Activated naive CD8-positive, alpha-beta T cell treated with anti-CD3 and anti-CD28 coated beads, Interleukin-2, amount 10 ng/mL, durations not matched to agents 7 days and 5 days (primary cell): ENCODE measurements around the gene HIP1R. TPM values are rescaled to one million over a fixed set of nuclear protein-coding genes. Genes with fewer than 3 reads are reported as not detected.

Experiments used
- ATAC-seq: fragments of 150-1000 bp; cut with Tn5 transposase; one replicate; pipeline ENCODE4 v1.10.0; 2021; ENCODE audit warnings: low read depth, moderate library complexity
- POLR2A ChIA-PET: fragments of 350-600 bp; sonication (Branson Sonifier 250); formaldehyde crosslinking; loops from one replicate; lab custom pipeline; 2021; ENCODE audit warnings: antibody characterized with exemption; lab: Charles Lee
- DNase-seq: peaks from one replicate; pipeline ENCODE4 v3.0.0; 2021
- H3K27ac Mint-ChIP-seq: one replicate; pipeline ENCODE4 v1.8.0; 2022; ENCODE audit warnings: mild to moderate bottlenecking, mixed read lengths
- H3K27me3 Mint-ChIP-seq: one replicate; pipeline ENCODE4 v1.8.0; 2022; ENCODE audit warnings: mild to moderate bottlenecking, moderate library complexity, mixed read lengths
- H3K36me3 Mint-ChIP-seq: one replicate; pipeline ENCODE4 v1.8.0; 2021; ENCODE audit warnings: mild to moderate bottlenecking, mixed read lengths
- H3K4me1 Mint-ChIP-seq: one replicate; pipeline ENCODE4 v1.8.0; 2021; ENCODE audit warnings: mixed read lengths
- H3K4me3 Mint-ChIP-seq: one replicate; pipeline ENCODE4 v1.8.0; 2022; ENCODE audit warnings: mild to moderate bottlenecking, moderate library complexity, mixed read lengths
- H3K9me3 Mint-ChIP-seq: one replicate; pipeline ENCODE4 v1.8.0; 2021; ENCODE audit warnings: mixed read lengths
- total RNA-seq, 2 experiments: library from RNA; stranded (reverse); gene quantifications; one replicate each; pipeline ENCODE4 v1.2.3, GENCODE V29; 2021

HIP1R gene
- total RNA-seq, 2 experiments from 2014 or later = 54.7 to 57.8 TPM

GRCh38 chr12:122856999-122857671, 21.9 kb downstream of the HIP1R start:
- Mint-ChIP-seq H3K27me3 (no peaks in the 10 kb centered on the region), H3K4me1 (no peaks in the 10 kb centered on the region), H3K36me3 (no peaks in the 10 kb centered on the region), H3K4me3 (no peak overlapping the region), H3K9me3 (no peaks in the 10 kb centered on the region), H3K27ac (no peak overlapping the region)
- POLR2A ChIA-PET = interaction anchor here (0.5 kb wide), 1 partner anchor 32 kb away, joined by 8 read pairs; no protein-coding TSS in a partner anchor
- ATAC-seq (no peak), DNase-seq (no peak)

- ATAC-seq = no peak
- no peaks in the 10 kb centered on the region for H3K4me1 Mint-ChIP-seq
- H3K27ac Mint-ChIP-seq = no peak overlapping the region
- H3K9me3 Mint-ChIP-seq = no peaks in the 10 kb centered on the region
- POLR2A ChIA-PET = no interaction called here
- H3K4me3 Mint-ChIP-seq = no peak overlapping the region
- no peaks in the 10 kb centered on the region for H3K27me3 Mint-ChIP-seq
- no peak for DNase-seq
- no peaks in the 10 kb centered on the region for H3K36me3 Mint-ChIP-seq
These were observed 22.9 kb downstream of the HIP1R start for GRCh38 chr12:122858171-122858570.

- Mint-ChIP-seq H3K27ac (no peak overlapping the region), H3K9me3 (no peaks in the 10 kb centered on the region), H3K27me3 (no peaks in the 10 kb centered on the region), H3K4me1 (no peaks in the 10 kb centered on the region), H3K36me3 (no peaks in the 10 kb centered on the region), H3K4me3 (no peak overlapping the region)
- DNase-seq (no peak), ATAC-seq (no peak)
- POLR2A ChIA-PET = no interaction called here
These were observed 23.5 kb downstream of the HIP1R start for GRCh38 chr12:122858591-122859302.

- peaks cover 3% of the 10 kb centered on the region for H3K4me1 Mint-ChIP-seq
- POLR2A ChIA-PET = no interaction called here
- H3K27me3 Mint-ChIP-seq = no peaks in the 10 kb centered on the region
- no peak overlapping the region for H3K27ac Mint-ChIP-seq
- H3K36me3 Mint-ChIP-seq = no peaks in the 10 kb centered on the region
- no peak overlapping the region for H3K4me3 Mint-ChIP-seq
- ATAC-seq = no peak
- no peaks in the 10 kb centered on the region for H3K9me3 Mint-ChIP-seq
- DNase-seq = no peak
These were observed 24.2 kb downstream of the HIP1R start for GRCh38 chr12:122859303-122860039.

- Mint-ChIP-seq H3K36me3 (no peaks in the 10 kb centered on the region), H3K4me3 (no peak overlapping the region), H3K4me1 (peaks cover 3% of the 10 kb centered on the region), H3K27me3 (no peaks in the 10 kb centered on the region), H3K9me3 (no peaks in the 10 kb centered on the region), H3K27ac (no peak overlapping the region)
- ATAC-seq (peak; percentile 57), DNase-seq (peak; percentile 87)
- POLR2A ChIA-PET = interaction anchor here (1.3 kb wide), 1 partner anchor 87 kb away, joined by 4 read pairs; no protein-coding TSS in a partner anchor
These were observed 25.0 kb downstream of the HIP1R start for GRCh38 chr12:122860040-122860853.

- POLR2A ChIA-PET = interaction anchor here (1.0 to 1.3 kb wide), 3 partner anchors 35 to 86 kb away, joined by 3 to 4 read pairs (median 3); partner anchors contain the start of gene VPS37B
- no peak overlapping the region for H3K27ac Mint-ChIP-seq
- no peak overlapping the region for H3K4me3 Mint-ChIP-seq
- no peaks in the 10 kb centered on the region for H3K27me3 Mint-ChIP-seq
- DNase-seq = no peak
- no peaks in the 10 kb centered on the region for H3K36me3 Mint-ChIP-seq
- H3K4me1 Mint-ChIP-seq = peaks cover 3% of the 10 kb centered on the region
- H3K9me3 Mint-ChIP-seq = no peaks in the 10 kb centered on the region
- ATAC-seq = no peak
These were observed 25.8 kb downstream of the HIP1R start for GRCh38 chr12:122860854-122861586.

GRCh38 chr12:122861587-122861970, 26.3 kb downstream of the HIP1R start:
- Mint-ChIP-seq H3K27me3 (no peaks in the 10 kb centered on the region), H3K4me1 (peaks cover 3% of the 10 kb centered on the region), H3K4me3 (no peak overlapping the region), H3K9me3 (no peaks in the 10 kb centered on the region), H3K27ac (no peak overlapping the region), H3K36me3 (peaks cover 1% of the 10 kb centered on the region)
- POLR2A ChIA-PET = interaction anchor here (1.0 to 1.3 kb wide), 3 partner anchors 34 to 86 kb away, joined by 3 to 4 read pairs (median 3); partner anchors contain the start of gene VPS37B
- no peak for DNase-seq
- ATAC-seq = no peak

GRCh38 chr12:122862110-122862634, 26.9 kb downstream of the HIP1R start:
- Mint-ChIP-seq H3K36me3 (peaks cover 5% of the 10 kb centered on the region), H3K4me1 (peaks cover 3% of the 10 kb centered on the region), H3K4me3 (no peak overlapping the region), H3K27ac (no peak overlapping the region), H3K9me3 (no peaks in the 10 kb centered on the region), H3K27me3 (no peaks in the 10 kb centered on the region)
- POLR2A ChIA-PET = interaction anchor here (1.0 to 1.3 kb wide), 2 partner anchors 33 to 85 kb away, joined by 3 to 4 read pairs; partner anchors contain the start of gene VPS37B
- DNase-seq = no peak
- no peak for ATAC-seq

GRCh38 chr12:122862872-122863701, 27.8 kb downstream of the HIP1R start:
- POLR2A ChIA-PET = no interaction called here
- no peak overlapping the region for H3K4me3 Mint-ChIP-seq
- H3K9me3 Mint-ChIP-seq = no peaks in the 10 kb centered on the region
- no peaks in the 10 kb centered on the region for H3K27me3 Mint-ChIP-seq
- H3K27ac Mint-ChIP-seq = no peak overlapping the region
- DNase-seq (no peak), ATAC-seq (no peak)
- H3K36me3 Mint-ChIP-seq = peaks cover 5% of the 10 kb centered on the region
- peaks cover 3% of the 10 kb centered on the region for H3K4me1 Mint-ChIP-seq

- Mint-ChIP-seq H3K4me3 (no peak overlapping the region), H3K36me3 (peaks cover 17% of the 10 kb centered on the region), H3K4me1 (peaks cover 3% of the 10 kb centered on the region), H3K27me3 (no peaks in the 10 kb centered on the region), H3K27ac (no peak overlapping the region), H3K9me3 (no peaks in the 10 kb centered on the region)
- POLR2A ChIA-PET = interaction anchor here (1.0 to 1.2 kb wide), 2 partner anchors 23 to 379 kb away, joined by 3 to 5 read pairs; no protein-coding TSS in a partner anchor
- DNase-seq (no peak), ATAC-seq (no peak)
These were observed 29.6 kb downstream of the HIP1R start for GRCh38 chr12:122864894-122865253.
